ENCODE results near the gene HIGD1A. TPM values are rescaled to one million over a fixed set of nuclear protein-coding genes. Genes with fewer than 3 reads are reported as not detected.

HIGD1A gene
- total and polyA plus RNA-seq, 2 experiments from 2014 or later = 121 to 445 TPM

DNA sequence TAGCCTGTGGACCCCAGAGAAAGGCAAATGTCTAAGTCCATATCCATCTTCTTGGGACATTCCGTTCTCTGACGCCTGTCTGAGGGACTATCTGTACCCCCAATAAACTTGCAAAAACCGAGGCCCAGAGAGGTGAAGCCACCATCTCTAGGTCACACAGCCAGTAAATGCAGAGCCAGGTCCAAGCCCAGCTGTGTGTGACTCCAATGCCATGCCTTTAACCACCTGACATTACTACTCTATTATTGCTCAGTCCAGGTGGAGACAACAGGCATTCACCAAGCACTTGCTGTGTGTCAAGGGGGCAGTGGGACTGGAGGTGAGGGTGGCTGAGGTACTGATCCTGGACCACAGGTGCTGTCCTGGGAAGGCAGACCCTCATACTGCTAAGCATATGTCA lies 46.0 kb upstream of the HIGD1A start:
- no peaks in the 10 kb centered on the region for H3K27me3 ChIP-seq
- no peak overlapping the region for H3K4me3 ChIP-seq
- H3K9me3 ChIP-seq (ENCODE audit: low read depth) = no peaks in the 10 kb centered on the region

DNA sequence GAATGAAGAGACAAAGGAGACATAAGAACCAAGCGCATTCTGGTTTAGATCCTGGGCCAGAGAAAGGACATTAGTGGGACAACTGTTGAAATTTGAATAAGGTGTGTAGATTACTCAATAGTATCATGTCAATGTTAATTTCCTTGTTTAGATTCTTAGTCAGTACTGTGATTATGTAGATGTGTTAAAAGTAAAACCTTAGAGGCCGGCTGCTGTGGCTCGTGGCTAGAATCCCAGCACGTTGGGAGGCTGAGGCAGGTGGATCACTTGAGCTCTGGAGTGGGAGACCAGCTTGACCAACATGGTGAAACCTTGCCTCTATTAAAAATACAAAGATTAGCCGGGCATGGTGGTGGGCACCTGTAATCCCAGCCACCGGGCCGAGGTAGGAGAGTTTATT lies 44.7 kb upstream of the HIGD1A start:
- TF ChIP-seq, protein P1, sequence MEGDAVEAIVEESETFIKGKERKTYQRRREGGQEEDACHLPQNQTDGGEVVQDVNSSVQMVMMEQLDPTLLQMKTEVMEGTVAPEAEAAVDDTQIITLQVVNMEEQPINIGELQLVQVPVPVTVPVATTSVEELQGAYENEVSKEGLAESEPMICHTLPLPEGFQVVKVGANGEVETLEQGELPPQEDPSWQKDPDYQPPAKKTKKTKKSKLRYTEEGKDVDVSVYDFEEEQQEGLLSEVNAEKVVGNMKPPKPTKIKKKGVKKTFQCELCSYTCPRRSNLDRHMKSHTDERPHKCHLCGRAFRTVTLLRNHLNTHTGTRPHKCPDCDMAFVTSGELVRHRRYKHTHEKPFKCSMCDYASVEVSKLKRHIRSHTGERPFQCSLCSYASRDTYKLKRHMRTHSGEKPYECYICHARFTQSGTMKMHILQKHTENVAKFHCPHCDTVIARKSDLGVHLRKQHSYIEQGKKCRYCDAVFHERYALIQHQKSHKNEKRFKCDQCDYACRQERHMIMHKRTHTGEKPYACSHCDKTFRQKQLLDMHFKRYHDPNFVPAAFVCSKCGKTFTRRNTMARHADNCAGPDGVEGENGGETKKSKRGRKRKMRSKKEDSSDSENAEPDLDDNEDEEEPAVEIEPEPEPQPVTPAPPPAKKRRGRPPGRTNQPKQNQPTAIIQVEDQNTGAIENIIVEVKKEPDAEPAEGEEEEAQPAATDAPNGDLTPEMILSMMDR (IDR thresholded peaks at IDR 0.05; ENCODE audit: low read depth, low read length) = no peak
- Histone ChIP-seq H3K4me3 (no peak overlapping the region), H3K36me3 (no peaks in the 10 kb centered on the region), H3K4me1 (ENCODE audit: low read depth) (peaks cover 3% of the 10 kb centered on the region), H3K9me3 (ENCODE audit: low read depth) (no peaks in the 10 kb centered on the region), H3K27me3 (no peaks in the 10 kb centered on the region), H3K27ac (no peak overlapping the region)
- DNase-seq (ENCODE audit: low read depth in 1 of 2, low spot score in 1 of 2) = no peak

More for the DNA sequence above, 46.0 kb upstream of the HIGD1A start:
- no peaks in the 10 kb centered on the region for H3K36me3 ChIP-seq
- H3K27ac ChIP-seq = no peak overlapping the region
- TF ChIP-seq, protein P1 (IDR thresholded peaks at IDR 0.05; ENCODE audit: low read depth, low read length) = no peak
- H3K4me1 ChIP-seq (ENCODE audit: low read depth) = peaks cover 3% of the 10 kb centered on the region
- DNase-seq (ENCODE audit: low read depth in 1 of 2, low spot score in 1 of 2) = no peak

DNA sequence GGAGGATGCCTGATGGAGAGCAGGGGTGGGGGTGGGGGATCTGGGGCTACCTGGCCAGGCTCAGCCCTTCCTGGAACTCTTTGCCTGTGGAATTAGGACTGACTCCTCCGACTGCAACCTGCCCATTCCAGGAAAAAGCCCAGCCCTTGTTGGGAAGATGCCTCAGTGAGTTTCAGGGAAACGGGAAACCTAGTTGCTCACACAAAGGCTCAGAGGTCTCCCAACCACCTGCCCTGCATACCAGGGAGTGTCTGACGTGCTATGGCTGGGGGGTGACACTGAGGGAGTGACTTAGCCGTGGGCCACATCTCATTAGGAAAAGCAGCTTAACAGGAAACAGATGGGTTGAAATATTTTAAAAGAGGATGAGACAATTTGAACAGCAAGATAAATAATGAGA lies 43.4 kb upstream of the HIGD1A start:
- H3K27ac ChIP-seq = no peak overlapping the region
- DNase-seq (ENCODE audit: low read depth in 1 of 2, low spot score in 1 of 2) = no peak
- TF ChIP-seq, protein P1 (IDR thresholded peaks at IDR 0.05; ENCODE audit: low read depth, low read length) = no peak

DNA sequence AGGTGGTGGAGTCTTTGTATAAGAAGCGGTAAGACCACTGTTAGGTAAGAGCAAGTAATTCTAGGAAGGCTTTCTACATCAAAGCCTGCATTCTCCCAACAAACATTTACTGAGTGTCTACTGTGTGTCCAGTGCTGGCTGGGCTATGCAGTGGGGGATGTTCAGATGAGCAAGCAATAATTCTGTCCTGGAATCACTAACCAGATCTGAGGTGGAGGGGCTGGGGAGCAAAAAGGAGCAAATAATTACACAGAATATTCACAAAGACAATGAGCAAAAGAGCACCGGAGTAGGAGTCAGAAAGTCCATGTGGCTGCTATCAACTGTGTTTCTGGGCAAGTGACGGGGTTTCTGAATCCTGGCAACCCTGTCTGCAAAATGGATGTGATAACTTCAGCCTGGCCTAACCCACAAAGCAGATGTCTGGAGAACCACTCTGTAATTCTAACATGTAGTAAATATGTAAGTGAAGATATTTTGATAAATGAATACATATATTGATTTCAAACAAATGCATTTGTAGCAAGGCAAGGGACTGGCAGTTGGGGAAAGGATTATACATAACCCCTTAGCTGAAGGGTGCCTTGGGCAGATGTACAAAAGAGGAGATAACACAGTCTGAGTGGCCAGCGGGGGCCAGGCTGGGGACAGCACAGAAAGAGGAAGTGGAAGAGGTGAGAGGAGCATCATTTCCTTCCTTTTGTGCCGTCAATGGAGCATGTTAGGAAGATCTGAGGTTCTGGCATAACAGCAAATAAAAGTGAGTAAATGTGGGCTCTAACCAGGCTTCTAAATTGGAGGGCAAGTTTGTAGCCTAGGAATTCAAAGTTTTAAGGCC lies 42.6 kb upstream of the HIGD1A start:
- Histone ChIP-seq H3K36me3 (no peaks in the 10 kb centered on the region), H3K9me3 (ENCODE audit: low read depth) (no peaks in the 10 kb centered on the region), H3K27ac (peak overlapping the region; percentile 28), H3K4me1 (ENCODE audit: low read depth) (peaks cover 3% of the 10 kb centered on the region), H3K4me3 (no peak overlapping the region), H3K27me3 (no peaks in the 10 kb centered on the region)
- DNase-seq (ENCODE audit: low read depth in 1 of 2, low spot score in 1 of 2) = no peak
- TF ChIP-seq, protein P1 (IDR thresholded peaks at IDR 0.05; ENCODE audit: low read depth, low read length) = no peak

More for the DNA sequence above, 43.4 kb upstream of the HIGD1A start:
- H3K4me3 ChIP-seq = no peak overlapping the region
- H3K9me3 ChIP-seq (ENCODE audit: low read depth) = no peaks in the 10 kb centered on the region
- no peaks in the 10 kb centered on the region for H3K27me3 ChIP-seq
- H3K36me3 ChIP-seq = no peaks in the 10 kb centered on the region
- H3K4me1 ChIP-seq (ENCODE audit: low read depth) = peaks cover 3% of the 10 kb centered on the region

DNA sequence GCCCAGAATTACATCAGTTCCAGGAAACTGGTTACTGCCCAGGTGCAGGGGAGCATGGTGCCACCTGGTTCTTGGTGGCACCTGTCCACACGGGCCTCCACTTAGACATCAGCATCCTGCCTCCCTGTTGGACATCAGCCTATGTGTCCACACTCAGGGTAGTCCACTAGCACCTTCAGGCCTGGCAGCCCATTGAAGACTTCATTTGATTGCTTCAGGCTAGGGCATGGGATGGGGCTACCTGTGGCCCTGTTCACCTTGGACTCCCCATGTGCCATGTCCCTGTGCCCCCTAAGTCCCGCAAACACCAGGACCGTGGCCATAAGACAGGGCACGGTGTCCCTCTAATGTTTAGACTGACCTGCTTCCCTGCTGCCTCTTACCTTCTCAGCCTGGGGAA lies 40.5 kb upstream of the HIGD1A start:
- no peaks in the 10 kb centered on the region for H3K36me3 ChIP-seq
- H3K27me3 ChIP-seq = no peaks in the 10 kb centered on the region
- TF ChIP-seq, protein P1 (IDR thresholded peaks at IDR 0.05; ENCODE audit: low read depth, low read length) = no peak
- H3K4me1 ChIP-seq (ENCODE audit: low read depth) = peaks cover 3% of the 10 kb centered on the region
- no peak overlapping the region for H3K4me3 ChIP-seq
- H3K27ac ChIP-seq = no peak overlapping the region
- H3K9me3 ChIP-seq (ENCODE audit: low read depth) = no peaks in the 10 kb centered on the region
- DNase-seq (ENCODE audit: low read depth in 1 of 2, low spot score in 1 of 2) = no peak
